H1 (cell line): ENCODE data around the gene VWA1.
"Not testable (repeated sequence)": the region's sequence is repeated elsewhere in the genome, so short reads cannot be mapped to it uniquely, and the experiment has no call there.

ENCODE experiments used
- CBX8 ChIP-seq: fragments of 300-800, 300-1000 bp; sonication (generic); IDR thresholded peaks from 2 replicates; pipeline ENCODE4 v1.7.1; 2016; ENCODE audit warnings: low read depth, low read length, borderline replicate concordance
- HDAC6 ChIP-seq: IDR thresholded peaks from one replicate; pipeline ENCODE4 v1.7.1; 2012; ENCODE audit warnings: low read depth, mild to moderate bottlenecking, inconsistent platforms, low read length, moderate library complexity
- POLR2A ChIP-seq, 2 experiments: IDR thresholded peaks; 1 replicate in 1 of 2; 2 replicates in 1 of 2; pipeline ENCODE4 v1.6.1; 2011; ENCODE audit warnings: low read depth in 2 of 2, low read length in 2 of 2, mild to moderate bottlenecking in 2 of 2; ENCODE audit errors: control extremely low read depth in 1 of 2
- POLR2AphosphoS5 ChIP-seq: IDR thresholded peaks from 2 replicates; pipeline ENCODE4 v1.6.1; 2011; ENCODE audit warnings: low read depth, low read length
- SIN3A ChIP-seq, 2 experiments: IDR thresholded peaks in 1 of 2; conservative IDR thresholded peaks in 1 of 2; 2 replicates each; pipeline ENCODE4 v1.6.1; 2011 to 2012; ENCODE audit warnings: low read length in 2 of 2, improper control_type of control experiment in 1 of 2, low read depth in 1 of 2, mild to moderate bottlenecking in 1 of 2
- SP2 ChIP-seq: IDR thresholded peaks from 2 replicates; pipeline ENCODE4 v1.6.1; 2012; ENCODE audit warnings: mild to moderate bottlenecking, low read length, inconsistent platforms
- SUZ12 ChIP-seq: fragments of 200-600 bp; sonication (generic); IDR thresholded peaks from 2 replicates; pipeline ENCODE4 v1.6.1; 2012; ENCODE audit warnings: mild to moderate bottlenecking, inconsistent platforms, low read length, moderate library complexity, mixed read lengths
- TAF1 ChIP-seq: IDR thresholded peaks from 2 replicates; pipeline ENCODE4 v1.6.1; 2011; ENCODE audit warnings: mild to moderate bottlenecking, low read depth, low read length
- TEAD4 ChIP-seq: IDR thresholded peaks from 2 replicates; pipeline ENCODE4 v1.6.1; 2012; ENCODE audit warnings: low read depth, low read length, inconsistent platforms, mixed read lengths
- TF ChIP-seq, protein P1 (sequence below), 3 experiments: IDR thresholded peaks; 1 replicate in 2 of 3; 2 replicates in 1 of 3; pipeline versions ENCODE4 v1.5.1 to v1.6.1; 2011; ENCODE audit warnings: low read length in 3 of 3, mild to moderate bottlenecking in 3 of 3, inconsistent platforms in 2 of 3, low read depth in 1 of 3, moderate library complexity in 1 of 3; ENCODE audit not compliant: insufficient read depth in 1 of 3; ENCODE audit errors: control extremely low read depth in 1 of 3

DNA sequence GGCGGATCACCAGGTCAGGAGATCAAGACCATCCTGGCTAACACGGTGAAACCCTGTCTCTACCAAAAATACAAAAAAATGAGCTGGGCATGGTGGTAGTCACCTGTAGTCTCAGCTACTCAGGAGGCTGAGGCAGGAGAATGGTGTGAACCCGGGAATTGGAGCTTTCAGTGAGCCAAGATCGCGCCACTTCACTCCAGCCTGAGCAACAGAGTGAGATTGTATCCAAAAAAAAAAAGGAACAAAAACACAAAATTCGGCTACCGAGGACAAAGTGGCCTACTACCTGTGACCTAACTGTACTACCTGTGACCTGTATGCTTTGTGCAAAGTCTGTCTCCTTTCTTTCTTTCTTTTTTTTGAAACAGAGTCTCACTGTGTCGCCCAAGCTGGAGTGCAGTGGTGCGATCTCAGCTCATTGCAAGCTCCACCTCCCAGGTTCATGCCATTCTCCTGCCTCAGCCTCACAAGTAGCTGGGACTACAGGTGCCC lies 32.5 kb upstream of the VWA1 start:
- TF ChIP-seq, protein P1, sequence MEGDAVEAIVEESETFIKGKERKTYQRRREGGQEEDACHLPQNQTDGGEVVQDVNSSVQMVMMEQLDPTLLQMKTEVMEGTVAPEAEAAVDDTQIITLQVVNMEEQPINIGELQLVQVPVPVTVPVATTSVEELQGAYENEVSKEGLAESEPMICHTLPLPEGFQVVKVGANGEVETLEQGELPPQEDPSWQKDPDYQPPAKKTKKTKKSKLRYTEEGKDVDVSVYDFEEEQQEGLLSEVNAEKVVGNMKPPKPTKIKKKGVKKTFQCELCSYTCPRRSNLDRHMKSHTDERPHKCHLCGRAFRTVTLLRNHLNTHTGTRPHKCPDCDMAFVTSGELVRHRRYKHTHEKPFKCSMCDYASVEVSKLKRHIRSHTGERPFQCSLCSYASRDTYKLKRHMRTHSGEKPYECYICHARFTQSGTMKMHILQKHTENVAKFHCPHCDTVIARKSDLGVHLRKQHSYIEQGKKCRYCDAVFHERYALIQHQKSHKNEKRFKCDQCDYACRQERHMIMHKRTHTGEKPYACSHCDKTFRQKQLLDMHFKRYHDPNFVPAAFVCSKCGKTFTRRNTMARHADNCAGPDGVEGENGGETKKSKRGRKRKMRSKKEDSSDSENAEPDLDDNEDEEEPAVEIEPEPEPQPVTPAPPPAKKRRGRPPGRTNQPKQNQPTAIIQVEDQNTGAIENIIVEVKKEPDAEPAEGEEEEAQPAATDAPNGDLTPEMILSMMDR (IDR thresholded peaks at IDR 0.05; ENCODE audit: control extremely low read depth in 1 of 3, insufficient read depth in 1 of 3, low read depth in 1 of 3, low read length in 3 of 3), result not testable (repeated sequence)
- TF ChIP-seq POLR2A (IDR thresholded peaks at IDR 0.05; ENCODE audit: control extremely low read depth in 1 of 2, low read depth in 2 of 2, low read length in 2 of 2); SUZ12; TAF1; TEAD4; SP2; CBX8; HDAC6; SIN3A (conservative IDR thresholded peaks at IDR 0.05 in 1 of 2, IDR thresholded peaks at IDR 0.05 in 1 of 2; ENCODE audit: low read depth in 1 of 2, low read length in 2 of 2): not testable (repeated sequence)
- TF ChIP-seq POLR2AphosphoS5, result 0 out of 2 replicates have a peak, but pooled peaks have one; percentile 13
